CD4-positive, alpha-beta T cell (primary cell): ENCODE results near the gene YIF1A. TPM values are rescaled to one million over a fixed set of nuclear protein-coding genes. Genes with fewer than 3 reads are reported as not detected.

Experiments
- ATAC-seq: fragments of 200-7000 bp; cut with Tn5 transposase; one replicate; pipeline ENCODE4 v1.10.0; 2022; ENCODE audit warnings: mild to moderate bottlenecking; ENCODE audit not compliant: poor library complexity
- CTCF ChIA-PET: fragments of 350-600 bp; sonication (Branson Sonifier 250); formaldehyde crosslinking; loops from one replicate; lab custom pipeline; 2021; ENCODE audit warnings: antibody characterized with exemption, inconsistent platforms; lab: Charles Lee
- POLR2A ChIA-PET: fragments of 350-600 bp; sonication (Branson Sonifier 250); formaldehyde crosslinking; loops from one replicate; lab custom pipeline; 2021; ENCODE audit warnings: antibody characterized with exemption, inconsistent platforms; lab: Charles Lee
- DNase-seq, 14 experiments: peaks; one replicate each; pipeline ENCODE4 v3.0.0-alpha.2; 2013 to 2020; ENCODE audit warnings: mixed read lengths in 2 of 14
- H3K27ac ChIP-seq, 2 donors: one replicate each; pipeline versions ENCODE4 v1.5.1 to v1.7.0; 2013; ENCODE audit warnings: low read length in 2 of 2, low read depth in 1 of 2, mild to moderate bottlenecking in 1 of 2
- H3K27me3 ChIP-seq, 2 experiments: 1 replicate in 1 of 2; 2 replicates in 1 of 2; pipeline versions ENCODE4 v1.6.1 to v1.7.0; 2013; ENCODE audit warnings: low read length in 2 of 2, control low read depth in 1 of 2, mild to moderate bottlenecking in 1 of 2, moderate library complexity in 1 of 2; ENCODE audit not compliant: insufficient read depth in 2 of 2, control insufficient read depth in 1 of 2
- H3K36me3 ChIP-seq: one replicate; pipeline ENCODE4 v1.6.1; 2013; ENCODE audit warnings: low read length, control low read depth; ENCODE audit not compliant: insufficient read depth
- H3K4me1 ChIP-seq: one replicate; pipeline ENCODE4 v1.6.1; 2013; ENCODE audit warnings: low read length, control low read depth; ENCODE audit not compliant: insufficient read depth
- H3K4me3 ChIP-seq: one replicate; pipeline ENCODE4 v1.5.1; 2013; ENCODE audit warnings: mild to moderate bottlenecking, low read length, moderate library complexity
- H3K9me3 ChIP-seq, 2 experiments: 1 replicate in 1 of 2; 2 replicates in 1 of 2; pipeline versions ENCODE4 v1.6.1 to v1.7.0; 2013; ENCODE audit warnings: low read length in 2 of 2, mild to moderate bottlenecking in 2 of 2, control low read depth in 1 of 2, moderate library complexity in 1 of 2; ENCODE audit not compliant: control insufficient read depth in 1 of 2, insufficient read depth in 1 of 2
- H3K27ac Mint-ChIP-seq: one replicate; pipeline ENCODE4 v1.8.0; 2020; ENCODE audit warnings: mixed read lengths
- H3K27me3 Mint-ChIP-seq: one replicate; pipeline ENCODE4 v1.8.0; 2021; ENCODE audit warnings: mixed read lengths
- H3K36me3 Mint-ChIP-seq: one replicate; pipeline ENCODE4 v1.8.0; 2021; ENCODE audit warnings: low read depth, mixed read lengths
- H3K4me1 Mint-ChIP-seq: one replicate; pipeline ENCODE4 v1.8.0; 2021; ENCODE audit warnings: low read depth, mixed read lengths
- H3K4me3 Mint-ChIP-seq: one replicate; pipeline ENCODE4 v1.8.0; 2020; ENCODE audit warnings: mild to moderate bottlenecking, mixed read lengths
- H3K9me3 Mint-ChIP-seq: one replicate; pipeline ENCODE4 v1.8.0; 2020; ENCODE audit warnings: mixed read lengths
- intact Hi-C, 2 experiments: fragments of 100-400 bp; cut with DNase I in 1 of 2; cut with micrococcal nuclease in 1 of 2; formaldehyde crosslinking; loops; one replicate each; pipeline versions ENCODE4 v1.15.1 to v1.9.0; 2023 to 2025; cut with DNase I, micrococcal nuclease
- total RNA-seq, 174 experiments: library from RNA in 2 of 174; stranded (reverse) in 2 of 174; gene quantifications; one replicate each; pipeline ENCODE4 v1.2.3 and lab custom pipeline; 2021 to 2026
- TF ChIP-seq, protein P1 (sequence below): fragments of 200-600 bp; IDR thresholded peaks from one replicate; pipeline ENCODE4 v1.8.0; 2022; ENCODE audit warnings: antibody characterized with exemption, mild to moderate bottlenecking

Gene YIF1A
- total RNA-seq, 2 experiments from 2014 or later, result 17.4 to 21.1 TPM

DNA sequence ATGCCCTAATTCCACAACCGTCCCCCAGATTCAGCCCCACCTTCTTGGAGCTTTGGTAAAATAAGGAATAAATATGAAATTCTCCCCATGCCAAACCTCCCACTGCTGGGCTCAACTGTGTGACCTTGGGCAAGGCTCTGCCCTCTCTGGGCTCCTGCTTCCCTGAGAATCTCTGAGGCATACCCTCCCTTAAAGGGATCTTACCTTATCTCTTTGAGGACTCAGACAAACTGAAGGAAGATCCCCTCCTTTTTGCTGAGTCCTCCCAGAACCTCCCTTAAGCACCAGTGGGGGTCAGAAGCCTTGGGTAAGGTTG lies 25.2 kb upstream of the YIF1A start:
- TF ChIP-seq, protein P1, sequence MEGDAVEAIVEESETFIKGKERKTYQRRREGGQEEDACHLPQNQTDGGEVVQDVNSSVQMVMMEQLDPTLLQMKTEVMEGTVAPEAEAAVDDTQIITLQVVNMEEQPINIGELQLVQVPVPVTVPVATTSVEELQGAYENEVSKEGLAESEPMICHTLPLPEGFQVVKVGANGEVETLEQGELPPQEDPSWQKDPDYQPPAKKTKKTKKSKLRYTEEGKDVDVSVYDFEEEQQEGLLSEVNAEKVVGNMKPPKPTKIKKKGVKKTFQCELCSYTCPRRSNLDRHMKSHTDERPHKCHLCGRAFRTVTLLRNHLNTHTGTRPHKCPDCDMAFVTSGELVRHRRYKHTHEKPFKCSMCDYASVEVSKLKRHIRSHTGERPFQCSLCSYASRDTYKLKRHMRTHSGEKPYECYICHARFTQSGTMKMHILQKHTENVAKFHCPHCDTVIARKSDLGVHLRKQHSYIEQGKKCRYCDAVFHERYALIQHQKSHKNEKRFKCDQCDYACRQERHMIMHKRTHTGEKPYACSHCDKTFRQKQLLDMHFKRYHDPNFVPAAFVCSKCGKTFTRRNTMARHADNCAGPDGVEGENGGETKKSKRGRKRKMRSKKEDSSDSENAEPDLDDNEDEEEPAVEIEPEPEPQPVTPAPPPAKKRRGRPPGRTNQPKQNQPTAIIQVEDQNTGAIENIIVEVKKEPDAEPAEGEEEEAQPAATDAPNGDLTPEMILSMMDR, result no peak
- intact Hi-C loops, result no loop called here
- Histone ChIP-seq H3K27me3 (no peaks in the 10 kb centered on the region), H3K4me3 (no peak overlapping the region), H3K36me3 (no peaks in the 10 kb centered on the region), H3K27ac (peak overlapping the region; percentile 41 to 80), H3K9me3 (no peaks in the 10 kb centered on the region), H3K4me1 (peaks cover 72% of the 10 kb centered on the region)
- DNase-seq, result no peak
- H3K36me3 Mint-ChIP-seq, result no peaks in the 10 kb centered on the region
- CTCF ChIA-PET, result no interaction called here
- peak overlapping the region; percentile 67 for H3K4me3 Mint-ChIP-seq
- POLR2A ChIA-PET, result interaction anchor here (0.5 to 2.8 kb wide), 3 partner anchors 31 to 711 kb away, joined by 3 to 26 read pairs (median 12); partner anchors contain the start of genes BRMS1 and MRPL11
- no peaks in the 10 kb centered on the region for H3K9me3 Mint-ChIP-seq
- peak overlapping the region; percentile 95 for H3K27ac Mint-ChIP-seq
- H3K27me3 Mint-ChIP-seq, result no peaks in the 10 kb centered on the region
- no peak for ATAC-seq
- peaks cover 43% of the 10 kb centered on the region for H3K4me1 Mint-ChIP-seq

DNA sequence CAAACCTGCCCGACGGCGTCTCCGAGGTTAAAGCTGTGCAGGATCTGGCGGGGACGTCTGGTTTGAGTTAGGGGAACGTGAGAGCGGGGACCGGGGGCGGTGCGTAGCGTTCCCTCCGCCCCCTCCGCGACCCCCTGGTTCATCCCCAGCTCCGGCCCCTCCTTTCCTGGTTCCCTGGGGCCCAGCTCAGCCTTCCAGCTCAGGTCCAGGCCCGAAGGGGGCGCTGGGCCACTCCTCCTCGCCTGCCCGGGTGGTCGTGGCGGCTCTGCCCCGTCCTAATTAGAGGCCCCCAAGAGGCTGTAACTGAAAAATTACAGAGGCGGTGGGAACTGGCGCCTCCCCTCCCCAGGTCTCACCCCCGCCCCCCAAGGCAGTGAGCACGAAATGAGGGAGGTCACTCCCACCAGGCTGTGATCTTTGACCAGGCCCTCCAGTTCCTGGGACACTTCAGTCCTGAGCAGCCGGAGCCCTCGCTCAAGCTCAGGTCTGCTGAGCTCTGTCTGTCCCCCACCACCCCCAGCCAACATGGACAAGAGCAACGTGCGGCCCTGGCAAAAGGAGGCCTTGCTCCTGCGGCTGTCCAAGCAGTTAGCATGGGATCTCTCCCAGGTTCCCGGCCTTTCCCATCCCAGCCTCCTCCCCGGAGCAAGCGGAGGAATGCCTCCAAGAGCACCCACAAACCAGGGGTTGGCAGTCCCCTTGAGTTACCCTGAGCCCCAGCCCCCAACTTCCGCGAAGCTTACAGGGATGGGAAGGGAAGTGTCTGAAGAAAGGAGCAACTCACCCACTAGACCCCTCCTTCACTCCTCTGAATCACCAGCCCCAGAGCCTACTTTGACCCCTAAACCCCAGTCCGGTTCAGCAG lies 24.6 kb upstream of the YIF1A start:
- DNase-seq, result peak in 1 of 14 experiments; percentile 51
- TF ChIP-seq, protein P1, result no peak

DNA sequence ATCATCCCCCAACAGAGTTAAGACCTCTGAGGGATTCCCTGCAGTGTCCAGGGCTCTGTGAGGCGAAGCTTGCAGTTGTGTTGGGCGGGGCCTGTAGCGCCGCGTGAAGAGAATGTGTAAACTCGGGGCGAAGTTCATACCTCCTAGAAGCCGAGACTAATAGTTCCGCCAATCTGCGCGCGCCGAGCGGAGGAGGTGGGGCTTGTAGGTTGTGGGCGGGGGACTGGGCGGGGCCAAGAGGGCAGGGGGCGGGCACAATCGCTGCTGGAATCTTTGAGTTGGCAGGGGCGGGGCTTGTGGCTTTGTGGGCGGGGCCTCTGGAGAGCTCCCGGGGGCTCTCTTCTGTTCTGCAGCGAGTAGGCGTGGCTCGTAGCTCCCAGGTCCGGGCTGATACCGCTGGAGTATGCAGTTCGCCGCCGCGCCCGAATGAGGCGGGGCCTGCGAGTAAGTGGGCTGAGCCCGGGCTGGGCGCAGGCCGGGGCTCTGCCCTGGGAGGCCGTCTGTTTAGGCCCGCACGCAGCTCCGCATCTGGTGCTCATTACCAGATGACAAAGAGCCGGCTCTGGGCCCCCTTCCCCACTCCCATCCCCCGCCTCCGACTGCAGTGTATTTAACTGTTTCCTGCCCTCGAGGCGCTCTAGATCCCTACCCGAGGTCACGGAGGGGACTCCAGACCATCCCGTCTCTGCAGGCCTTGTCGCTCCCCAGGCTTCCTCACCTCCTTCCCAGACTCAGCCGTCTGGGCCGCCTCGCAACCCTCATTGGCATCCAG lies 23.8 kb upstream of the YIF1A start:
- TF ChIP-seq, protein P1, result no peak
- ATAC-seq (peak; percentile 61), DNase-seq (peak; percentile 98 to 100 (median 100))
- Histone ChIP-seq H3K4me3 (peak overlapping the region; percentile 61), H3K36me3 (no peaks in the 10 kb centered on the region), H3K27ac (peak overlapping the region; percentile 80 to 90), H3K4me1 (peaks cover 58% of the 10 kb centered on the region), H3K9me3 (no peaks in the 10 kb centered on the region), H3K27me3 (no peaks in the 10 kb centered on the region)
- Mint-ChIP-seq H3K4me3 (peak overlapping the region; percentile 90), H3K27me3 (peaks cover under 1% of the 10 kb centered on the region), H3K27ac (peak overlapping the region; percentile 95), H3K9me3 (no peaks in the 10 kb centered on the region), H3K36me3 (no peaks in the 10 kb centered on the region), H3K4me1 (peaks cover 29% of the 10 kb centered on the region)
- POLR2A ChIA-PET, result interaction anchor here (0.6 to 3.0 kb wide), 31 partner anchors 9 to 840 kb away, joined by 3 to 39 read pairs (median 6); partner anchors contain the start of genes B4GAT1, BRMS1, MALAT1 and MRPL11
- CTCF ChIA-PET, result interaction anchor here (0.8 to 3.6 kb wide), 17 partner anchors 9 to 422 kb away, joined by 3 to 30 read pairs (median 5); partner anchors contain the start of genes BRMS1, CCDC85B, RIN1 and YIF1A
- intact Hi-C loops, result loop anchor here (1.0 kb wide), 4 partner anchors 16 to 77 kb away; partner anchors contain the start of genes BRMS1 (in 2 of the 2) and YIF1A (in 1 of the 2)

More for the DNA sequence above, 24.6 kb upstream of the YIF1A start:
- CTCF ChIA-PET, result interaction anchor here (1.1 to 3.6 kb wide), 7 partner anchors 8 to 269 kb away, joined by 3 to 30 read pairs (median 5); no protein-coding TSS in a partner anchor
- Mint-ChIP-seq H3K36me3 (no peaks in the 10 kb centered on the region), H3K27me3 (no peaks in the 10 kb centered on the region), H3K4me3 (peak overlapping the region; percentile 90), H3K9me3 (no peaks in the 10 kb centered on the region), H3K4me1 (peaks cover 37% of the 10 kb centered on the region), H3K27ac (peak overlapping the region; percentile 95)
- no peak for ATAC-seq
- Histone ChIP-seq H3K9me3 (no peaks in the 10 kb centered on the region), H3K27ac (peak overlapping the region; percentile 77 to 80), H3K4me1 (peaks cover 66% of the 10 kb centered on the region), H3K27me3 (no peaks in the 10 kb centered on the region), H3K36me3 (no peaks in the 10 kb centered on the region), H3K4me3 (peak overlapping the region; percentile 61)
- intact Hi-C loops, result no loop called here
- POLR2A ChIA-PET, result interaction anchor here (1.0 to 3.0 kb wide), 17 partner anchors 8 to 814 kb away, joined by 3 to 39 read pairs (median 11); partner anchors contain the start of genes B4GAT1, BRMS1, MALAT1 and MRPL11
